IMR-90 (cell line): ENCODE data around the gene QPRT. TPM values are rescaled to one million over a fixed set of nuclear protein-coding genes. Genes with fewer than 3 reads are reported as not detected.

Experiments used
- ATAC-seq: fragments of 200-7000 bp; cut with Tn5 transposase; 2 replicates; pipeline ENCODE4 v1.9.1; 2020; ENCODE audit warnings: low read depth, mild to moderate bottlenecking, moderate library complexity
- BruUV-seq: library from RNA; stranded (reverse); fragments of 400-500 nt; replicated peaks from 2 replicates; lab custom pipeline; 2021; lab: Mats Ljungman, UMichigan
- CTCF ChIA-PET: fragments of 300-600 bp; formaldehyde crosslinking; extraction: SDS; loops from one replicate; lab custom pipeline; 2021; ENCODE audit warnings: antibody characterized with exemption; lab: Yijun Ruan, JAX
- POLR2A ChIA-PET: fragments of 300-600 bp; sonication (Branson Sonifier 250); formaldehyde crosslinking; loops from one replicate; lab custom pipeline; 2022; ENCODE audit warnings: antibody characterized with exemption; ENCODE audit not compliant: unreplicated experiment; lab: Charles Lee
- DNase-seq: peaks from one replicate; pipeline ENCODE4 v3.0.0; 2013
- H2AFZ ChIP-seq: replicated peaks from 2 replicates; pipeline ENCODE3; 2013; ENCODE audit warnings: low read length, mild to moderate bottlenecking; ENCODE audit not compliant: poor library complexity
- H2AK5ac ChIP-seq: 2 replicates; pipeline ENCODE4 v1.6.1; 2013; ENCODE audit warnings: low read depth, low read length, inconsistent platforms
- H2AK9ac ChIP-seq: replicated peaks from 2 replicates; pipeline ENCODE3; 2013; ENCODE audit warnings: mild to moderate bottlenecking, low read depth, low read length, moderate library complexity; ENCODE audit not compliant: poor library complexity
- H2BK120ac ChIP-seq: 2 replicates; pipeline ENCODE4 v1.6.1; 2013; ENCODE audit warnings: low read depth, low read length, inconsistent platforms
- H2BK15ac ChIP-seq: 3 replicates; pipeline ENCODE4 v1.6.1; 2013; ENCODE audit warnings: low read depth, low read length, inconsistent platforms
- H2BK20ac ChIP-seq: 2 replicates; pipeline ENCODE4 v1.6.1; 2013; ENCODE audit warnings: low read depth, mild to moderate bottlenecking, inconsistent platforms, low read length, moderate library complexity
- H2BK5ac ChIP-seq: 2 replicates; pipeline ENCODE4 v1.6.1; 2013; ENCODE audit warnings: mild to moderate bottlenecking, low read depth, low read length, inconsistent platforms; ENCODE audit not compliant: poor library complexity, severe bottlenecking
- H3K14ac ChIP-seq: replicated peaks from 2 replicates; pipeline ENCODE4 v1.6.1; 2013; ENCODE audit warnings: low read depth, low read length, inconsistent platforms
- H3K18ac ChIP-seq: 2 replicates; pipeline ENCODE4 v1.6.1; 2013; ENCODE audit warnings: low read depth, low read length, control low read depth
- H3K23ac ChIP-seq: 2 replicates; pipeline ENCODE4 v1.6.1; 2013; ENCODE audit warnings: low read depth, low read length, inconsistent platforms
- H3K27ac ChIP-seq: 2 replicates; pipeline ENCODE4 v1.5.1; 2013; ENCODE audit warnings: mild to moderate bottlenecking, control low read depth, low read length; ENCODE audit not compliant: insufficient read depth
- H3K27me3 ChIP-seq: 2 replicates; pipeline ENCODE4 v1.6.1; 2013; ENCODE audit warnings: low read length; ENCODE audit not compliant: control insufficient read depth, insufficient read depth
- H3K36me3 ChIP-seq: 2 replicates; pipeline ENCODE4 v1.6.1; 2013; ENCODE audit warnings: low read length, mixed read lengths; ENCODE audit not compliant: control insufficient read depth, insufficient read depth
- H3K4ac ChIP-seq: 2 replicates; pipeline ENCODE4 v1.6.1; 2013; ENCODE audit warnings: low read depth, low read length, inconsistent platforms
- H3K4me1 ChIP-seq: 2 replicates; pipeline ENCODE4 v1.6.1; 2013; ENCODE audit warnings: low read length, mixed read lengths; ENCODE audit not compliant: control insufficient read depth, insufficient read depth
- H3K4me2 ChIP-seq: 2 replicates; pipeline ENCODE4 v1.6.1; 2013; ENCODE audit warnings: low read depth, mild to moderate bottlenecking, control low read depth, low read length, moderate library complexity
- H3K4me3 ChIP-seq: 2 replicates; pipeline ENCODE4 v1.5.1; 2013; ENCODE audit warnings: low read depth, mild to moderate bottlenecking, control low read depth, low read length, moderate library complexity; ENCODE audit not compliant: insufficient read depth
- H3K56ac ChIP-seq: 2 replicates; pipeline ENCODE4 v1.6.1; 2013; ENCODE audit warnings: low read length, inconsistent platforms; ENCODE audit not compliant: insufficient read depth; ENCODE audit errors: extremely low read depth
- H3K79me1 ChIP-seq, 2 experiments: 2 replicates each; pipeline ENCODE4 v1.6.1; 2013; ENCODE audit warnings: low read length in 2 of 2, inconsistent platforms in 1 of 2, low read depth in 1 of 2
- H3K9ac ChIP-seq: 2 replicates; pipeline ENCODE4 v1.6.1; 2013; ENCODE audit warnings: low read depth, low read length, control low read depth
- H3K9me1 ChIP-seq: 2 replicates; pipeline ENCODE4 v1.6.1; 2013; ENCODE audit warnings: low read length, inconsistent platforms; ENCODE audit not compliant: insufficient read depth
- H3K9me3 ChIP-seq: 2 replicates; pipeline ENCODE4 v1.6.1; 2013; ENCODE audit warnings: low read length; ENCODE audit not compliant: control insufficient read depth, insufficient read depth
- H4K20me1 ChIP-seq: 2 replicates; pipeline ENCODE4 v1.6.1; 2013; ENCODE audit warnings: low read length, inconsistent platforms; ENCODE audit not compliant: insufficient read depth
- H4K5ac ChIP-seq: 2 replicates; pipeline ENCODE4 v1.6.1; 2013; ENCODE audit warnings: mild to moderate bottlenecking, low read depth, low read length, control low read depth
- H4K8ac ChIP-seq, 2 experiments: 2 replicates each; pipeline ENCODE4 v1.6.1; 2013; ENCODE audit warnings: low read depth in 2 of 2, low read length in 2 of 2, control low read depth in 1 of 2, inconsistent platforms in 1 of 2
- H4K91ac ChIP-seq: 2 replicates; pipeline ENCODE4 v1.6.1; 2013; ENCODE audit warnings: low read depth, low read length, inconsistent platforms; ENCODE audit not compliant: insufficient read depth
- BHLHE40 ChIP-seq: fragments of 150-350 bp; IDR thresholded peaks from 2 replicates; pipeline ENCODE4 v1.6.1; 2016; ENCODE audit warnings: mild to moderate bottlenecking, low read depth, low read length
- CEBPB ChIP-seq: IDR thresholded peaks from 2 replicates; pipeline ENCODE4 v1.6.1; 2012; ENCODE audit warnings: low read depth, low read length, improper control_type of control experiment
- CHD1 ChIP-seq: IDR thresholded peaks from 2 replicates; pipeline ENCODE4 v1.6.1; 2012; ENCODE audit warnings: low read depth, low read length, improper control_type of control experiment
- CTCF ChIP-seq: conservative IDR thresholded peaks from 2 replicates; pipeline ENCODE4 v1.5.1; 2012; ENCODE audit warnings: mild to moderate bottlenecking, low read depth, low read length, improper control_type of control experiment
- ELK1 ChIP-seq: fragments of 150-350 bp; IDR thresholded peaks from 2 replicates; pipeline ENCODE4 v1.6.1; 2016; ENCODE audit warnings: low read depth, mild to moderate bottlenecking, low read length, moderate library complexity, borderline replicate concordance
- MAZ ChIP-seq: IDR thresholded peaks from 2 replicates; pipeline ENCODE4 v1.6.1; 2012; ENCODE audit warnings: low read depth, mild to moderate bottlenecking, low read length, improper control_type of control experiment, moderate library complexity, borderline replicate concordance
- MXI1 ChIP-seq: IDR thresholded peaks from 2 replicates; pipeline ENCODE4 v1.6.1; 2012; ENCODE audit warnings: low read depth, mild to moderate bottlenecking, low read length, moderate library complexity, borderline replicate concordance
- NFE2L2 ChIP-seq: fragments of 150-350 bp; IDR thresholded peaks from 2 replicates; pipeline ENCODE4 v1.6.1; 2016; ENCODE audit warnings: low read depth, mild to moderate bottlenecking, low read length
- RAD21 ChIP-seq: IDR thresholded peaks from 2 replicates; pipeline ENCODE4 v1.6.1; 2012; ENCODE audit warnings: low read length, improper control_type of control experiment
- RCOR1 ChIP-seq: IDR thresholded peaks from 2 replicates; pipeline ENCODE4 v1.6.1; 2012; ENCODE audit warnings: mild to moderate bottlenecking, low read length, improper control_type of control experiment; ENCODE audit not compliant: insufficient replicate concordance
- SMC3 ChIP-seq: fragments of 150-350 bp; IDR thresholded peaks from 2 replicates; pipeline ENCODE4 v1.6.1; 2016; ENCODE audit warnings: low read depth, mild to moderate bottlenecking, antibody characterized with exemption, low read length, moderate library complexity
- USF2 ChIP-seq: fragments of 150-350 bp; IDR thresholded peaks from 2 replicates; pipeline ENCODE4 v1.6.1; 2017; ENCODE audit warnings: mild to moderate bottlenecking, antibody characterized with exemption, low read length, low read depth
- WGBS, 2 experiments: methylation state at CpG; one replicate each; pipeline versions ENCODE4 v1.1.5 to v1.1.7; 2013; ENCODE audit warnings: missing lambda C conversion rate in 2 of 2; ENCODE audit not compliant: insufficient read length in 1 of 2; ENCODE audit errors: extremely low coverage in 2 of 2; 5-methylcytosine and 5-hydroxymethylcytosine counted together
- dilution Hi-C: fragments of 300-500 bp; cut with HindIII; formaldehyde crosslinking; loops from one replicate; pipeline ENCODE4 v1.14.3; 2018; ENCODE audit warnings: low sequenced_read_pairs; ENCODE audit not compliant: unreplicated experiment
- in situ Hi-C: fragments of 300-500 bp; cut with MboI; formaldehyde crosslinking; loops from 3 replicates; pipeline ENCODE4 v1.14.3; 2019; ENCODE audit warnings: low sequenced_read_pairs, inconsistent platforms, mixed read lengths
- intact Hi-C: fragments of 100-400 bp; cut with micrococcal nuclease; formaldehyde crosslinking; loops from 2 replicates; pipeline ENCODE4 v1.10.0; 2022
- polyA plus RNA-seq, 3 experiments: library from polyadenylated mRNA; depleted of rRNA; stranded (reverse); fragments of >200 nt; gene quantifications; 2 replicates each; pipeline ENCODE4 v1.2.3, GENCODE V29; 2012; ENCODE audit warnings: low replicate concordance in 1 of 3
- total RNA-seq: library from RNA; depleted of rRNA; stranded (reverse); fragments of >200 nt; gene quantifications from 2 replicates; pipeline ENCODE4 v1.2.3, GENCODE V29; 2012

The QPRT gene
- total and polyA plus RNA-seq, 2 of the 4 experiments (the other 2 are of a cell fraction): 3.4 to 6.3 TPM

GRCh38 chr16:29700253-29700987 is 21.4 kb downstream of the QPRT start (continued):
- peak; percentile 29 for TF ChIP-seq RCOR1
- peak; percentile 97 for TF ChIP-seq RAD21
- no peak for TF ChIP-seq NFE2L2

- Histone ChIP-seq H2BK15ac (no peak overlapping the region), H3K9me1 (no peaks in the 10 kb centered on the region), H3K27me3 (peaks cover 10% of the 10 kb centered on the region; the same call in 1 of the 2 replicates), H3K27ac (no peak overlapping the region), H3K14ac (no peak overlapping the region), H3K4me3 (no peak overlapping the region), H3K18ac (no peak overlapping the region), H3K4me1 (no peaks in the 10 kb centered on the region), H4K91ac (no peak overlapping the region), H3K9me3 (no peaks in the 10 kb centered on the region), H3K36me3 (no peaks in the 10 kb centered on the region), H4K5ac (no peak overlapping the region), H2BK5ac (no peak overlapping the region), H2BK20ac (no peak overlapping the region), H3K79me1 (no peaks in the 10 kb centered on the region), H2AFZ (no peak overlapping the region), H2BK120ac (no peak overlapping the region), H3K4ac (no peak overlapping the region), H4K8ac (no peak overlapping the region), H4K20me1 (no peaks in the 10 kb centered on the region), H3K9ac (no peak overlapping the region), H3K23ac (no peak overlapping the region), H2AK5ac (no peak overlapping the region), H3K4me2 (no peak overlapping the region), H2AK9ac (no peak overlapping the region), H3K56ac (no peak overlapping the region)
- in situ Hi-C loops: no loop called here
- POLR2A ChIA-PET: interaction anchor here (1.0 kb wide), 1 partner anchor 147 kb away, joined by 3 read pairs; no protein-coding TSS in a partner anchor
- ATAC-seq (no peak), DNase-seq (no peak)
- intact Hi-C loops: loop anchor here (2.0 kb wide), 3 partner anchors 28 to 320 kb away; partner anchors contain the start of gene KIF22
- dilution Hi-C loops: no loop called here
- no TSS peak for BruUV-seq
- CTCF ChIA-PET: interaction anchor here (0.8 to 1.7 kb wide), 3 partner anchors 17 to 116 kb away, joined by 3 to 5 read pairs (median 3); no protein-coding TSS in a partner anchor
- 85% methylated on average over 4 of the region's 5 CpGs; no CpG with 5 or more reads in 1 of the 2 experiments for WGBS, 2 experiments
- TF ChIP-seq USF2 (no peak), NFE2L2 (no peak), CEBPB (no peak), CHD1 (no peak), ELK1 (no peak), CTCF (no peak), MXI1 (no peak), MAZ (no peak), SMC3 (no peak), RCOR1 (no peak), BHLHE40 (no peak)
These were observed 22.2 kb downstream of the QPRT start for GRCh38 chr16:29701214-29701555.
